Left forelimb (tissue), 1 donor: ENCODE results near the gene CSNK2B.
A peak's percentile ranks its signal among the peaks of the same experiment; 100 is the strongest.

Experiments
- DNase-seq: peaks from one replicate; pipeline ENCODE4 v3.0.0-alpha.2; 2018; ENCODE audit warnings: low spot score

Gene CSNK2B

DNA sequence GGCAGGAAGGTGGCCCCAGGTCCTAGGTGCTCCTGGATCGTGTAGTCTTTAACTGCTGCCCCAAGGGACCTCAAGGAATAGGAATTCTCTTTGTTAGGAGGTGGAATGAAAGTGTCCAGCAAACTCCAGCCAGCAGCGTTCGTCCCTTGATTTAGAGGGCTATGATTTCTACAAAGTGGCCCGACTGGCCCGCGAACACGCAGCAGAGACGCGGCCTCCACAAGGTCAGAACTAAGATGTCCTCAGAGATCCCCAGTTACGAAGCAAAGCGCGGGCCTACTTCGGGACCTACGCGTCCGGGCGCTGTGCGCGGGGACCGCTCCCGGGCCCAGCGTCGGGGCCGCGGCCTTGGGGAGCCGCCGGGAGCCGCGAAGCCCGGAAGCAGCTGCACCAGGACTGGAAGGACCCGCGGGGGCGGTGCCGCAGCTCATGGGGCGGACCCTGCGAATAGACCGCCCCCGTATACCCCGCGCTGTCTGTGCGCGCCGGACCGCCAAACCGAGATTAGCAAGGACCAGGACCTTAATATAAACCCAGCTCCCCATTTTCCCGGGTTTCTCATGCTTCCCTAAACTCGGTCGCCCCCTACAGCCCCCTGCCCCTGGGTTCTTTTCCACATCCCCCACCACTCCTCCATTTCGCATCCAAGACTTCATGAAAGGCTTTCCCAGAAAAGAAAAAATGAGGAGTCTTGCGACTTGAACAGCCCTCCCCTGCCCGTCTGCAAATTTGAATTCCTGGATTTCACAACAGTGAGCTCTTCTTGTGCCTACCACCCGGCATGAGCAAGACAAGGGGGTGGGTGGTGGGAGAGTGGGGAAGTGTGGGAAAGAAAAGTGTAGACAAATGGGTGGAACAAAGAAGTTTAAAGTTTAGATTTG, 5.3 kb upstream of the CSNK2B start, which contains the start of gene C6orf47:
Gene C6orf47 (minus strand): TSS at position 398 of the 881 bp plus-strand sequence. CDS start 831 bp downstream, outside the sequence.
- DNase-seq, result peak; percentile 91

- DNase-seq, result no peak
These were observed 4.4 kb upstream of the CSNK2B start for GRCh38 chr6:31661262-31662123.

DNA sequence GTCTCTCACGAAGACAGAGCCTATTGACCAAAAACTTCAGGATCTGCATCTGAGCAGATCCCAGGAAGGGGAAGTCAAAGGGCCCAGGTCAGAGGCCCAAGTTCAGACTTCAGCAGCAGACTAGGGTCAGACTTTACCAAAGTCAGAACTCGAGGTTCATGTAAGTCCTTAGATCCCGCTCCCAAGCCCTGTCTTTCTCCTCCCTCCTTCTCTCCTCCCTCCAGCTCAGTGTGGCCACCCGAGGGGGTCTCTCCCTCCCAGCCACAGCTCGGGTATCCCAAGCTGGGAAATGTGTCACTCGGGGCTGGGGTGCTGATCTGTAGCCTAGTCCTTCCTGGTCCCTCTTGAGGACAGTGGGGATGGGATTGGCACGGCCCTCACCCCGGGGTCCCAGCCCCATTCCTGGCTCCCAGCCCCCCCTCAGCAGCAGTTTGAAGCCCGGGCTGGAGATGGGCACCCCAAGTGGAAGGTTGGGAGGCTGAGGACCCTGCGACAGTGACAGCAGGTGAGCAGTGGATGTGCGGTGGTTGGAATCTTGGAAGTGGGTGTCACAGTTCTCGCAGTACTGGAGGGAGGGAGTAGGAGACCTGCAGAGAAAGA, 3.7 kb upstream of the CSNK2B start:
- no peak for DNase-seq

DNA sequence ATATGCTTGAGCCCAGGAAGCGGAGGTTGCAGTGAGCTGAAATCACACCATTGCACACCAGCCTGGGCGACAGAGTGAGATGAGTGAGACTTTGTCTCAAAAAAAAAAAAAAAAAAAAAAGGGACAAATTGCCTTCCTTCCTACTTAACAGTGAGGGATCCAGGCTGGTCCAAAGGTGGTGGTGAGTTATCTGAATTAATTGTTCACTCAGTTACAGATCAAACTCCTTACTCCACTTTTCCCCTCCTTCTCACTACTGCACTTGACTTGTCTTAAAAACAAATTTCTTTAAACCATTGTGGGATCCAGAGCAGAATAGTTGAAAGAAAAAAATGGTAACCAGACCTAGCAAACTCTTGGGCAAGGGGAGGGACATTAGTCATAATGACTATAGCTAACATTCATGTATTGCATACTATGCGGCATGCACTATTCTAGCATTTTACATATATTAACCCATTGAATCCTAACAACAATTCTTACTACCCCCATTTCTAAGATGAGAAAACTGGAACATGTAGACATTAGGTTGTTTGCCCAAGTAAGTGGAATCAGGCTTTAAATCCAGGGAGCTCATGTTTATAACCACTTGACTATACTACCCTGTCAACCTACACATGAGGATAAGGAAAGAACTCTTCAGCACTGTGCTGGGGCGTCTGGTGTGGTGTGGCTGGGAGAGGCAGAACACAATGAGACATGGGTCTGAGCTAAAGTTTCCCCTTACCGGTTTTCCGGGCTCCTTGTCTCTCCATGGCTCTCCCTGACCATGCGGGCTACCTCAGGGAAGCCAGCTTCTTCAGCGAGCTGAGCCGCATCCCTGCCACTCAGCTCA, 2.5 kb upstream of the CSNK2B start:
- no peak for DNase-seq

- no peak for DNase-seq
These were observed 1.7 kb upstream of the CSNK2B start for GRCh38 chr6:31663961-31664789.

DNA sequence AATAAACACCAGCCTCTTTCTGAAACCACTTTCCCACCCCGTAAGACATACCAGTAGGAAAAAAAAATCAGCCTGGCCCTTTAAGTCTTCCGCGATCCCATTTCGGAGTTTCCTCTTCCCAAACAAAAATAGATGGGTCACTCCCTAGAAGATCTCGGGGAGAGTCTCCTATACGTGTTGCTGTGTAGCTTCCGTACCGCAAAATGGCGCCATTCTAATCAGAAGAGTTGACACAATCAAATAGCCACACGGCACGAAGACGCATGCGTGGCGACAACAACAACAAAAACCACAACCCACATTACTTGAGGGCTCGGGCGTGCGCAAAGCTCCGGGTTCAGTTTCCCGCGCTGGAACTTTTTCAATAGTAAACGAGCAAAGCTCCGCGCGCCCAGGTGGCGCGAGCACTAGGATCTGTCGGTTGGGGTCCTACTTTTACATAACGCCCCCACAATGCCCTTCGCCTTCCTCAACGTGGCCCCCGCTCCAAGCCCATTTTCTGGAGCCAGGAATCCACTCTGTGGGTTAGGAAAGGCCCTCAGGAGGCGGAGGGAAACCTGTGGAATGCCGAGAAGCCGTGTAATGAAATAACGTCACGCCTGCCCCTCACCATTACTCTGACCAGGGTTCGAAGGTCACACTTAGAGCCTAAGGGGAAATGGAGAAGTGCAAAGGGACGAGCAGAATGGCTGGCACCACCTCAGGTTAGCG, 935 bp upstream of the CSNK2B start, which contains the start of gene GPANK1:
Gene GPANK1 (minus strand): TSS at position 208 of the 711 bp plus-strand sequence. CDS start 519 bp downstream, outside the sequence.
- peak; percentile 86 for DNase-seq

DNA sequence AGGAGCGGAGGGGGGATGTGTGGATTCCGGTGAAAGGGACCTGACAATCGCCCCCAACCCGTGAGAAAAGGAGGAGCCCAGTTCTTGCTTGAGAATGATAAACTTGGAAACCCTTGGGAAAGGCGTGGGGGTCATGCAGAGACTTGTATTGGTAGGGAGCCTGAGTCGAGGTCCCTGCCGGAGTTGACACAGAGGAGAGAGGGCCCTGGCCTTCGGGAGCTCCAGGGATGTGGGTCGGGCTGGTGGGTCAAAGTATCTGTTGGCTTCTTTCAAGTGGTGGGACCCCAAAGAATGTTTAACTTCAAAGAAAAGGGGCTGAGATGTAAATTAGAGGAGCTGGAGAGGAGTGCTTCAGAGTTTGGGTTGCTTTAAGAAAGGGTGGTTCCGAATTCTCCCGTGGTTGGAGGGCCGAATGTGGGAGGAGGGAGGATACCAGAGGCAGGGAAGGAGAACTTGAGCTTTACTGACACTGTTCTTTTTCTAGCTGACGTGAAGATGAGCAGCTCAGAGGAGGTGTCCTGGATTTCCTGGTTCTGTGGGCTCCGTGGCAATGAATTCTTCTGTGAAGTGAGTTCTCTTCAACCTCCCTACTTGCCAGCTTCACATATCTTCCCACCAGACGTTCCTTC, 571 bp downstream of the CSNK2B start:
- DNase-seq, result no peak

DNA sequence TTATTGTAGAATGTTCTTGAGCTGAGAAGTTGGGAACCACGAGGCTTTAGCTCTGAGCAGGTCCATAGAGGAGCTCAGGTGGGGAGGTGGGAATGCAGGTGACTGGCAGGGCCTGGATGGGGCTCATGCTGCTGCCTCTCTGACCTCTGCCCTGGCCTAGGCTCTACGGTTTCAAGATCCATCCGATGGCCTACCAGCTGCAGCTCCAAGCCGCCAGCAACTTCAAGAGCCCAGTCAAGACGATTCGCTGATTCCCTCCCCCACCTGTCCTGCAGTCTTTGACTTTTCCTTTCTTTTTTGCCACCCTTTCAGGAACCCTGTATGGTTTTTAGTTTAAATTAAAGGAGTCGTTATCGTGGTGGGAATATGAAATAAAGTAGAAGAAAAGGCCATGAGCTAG, 3.8 kb downstream of the CSNK2B start, which contains the start of gene LY6G5B:
Gene LY6G5B (plus strand): TSS at position 301 of the 400 bp plus-strand sequence. CDS start 975 bp downstream, outside the sequence.
- DNase-seq, result no peak

GRCh38 chr6:31676322-31676903, 10.5 kb downstream of the CSNK2B start:
- DNase-seq, result no peak

- no peak for DNase-seq
These were observed 11.0 kb downstream of the CSNK2B start for GRCh38 chr6:31676904-31677303.

DNA sequence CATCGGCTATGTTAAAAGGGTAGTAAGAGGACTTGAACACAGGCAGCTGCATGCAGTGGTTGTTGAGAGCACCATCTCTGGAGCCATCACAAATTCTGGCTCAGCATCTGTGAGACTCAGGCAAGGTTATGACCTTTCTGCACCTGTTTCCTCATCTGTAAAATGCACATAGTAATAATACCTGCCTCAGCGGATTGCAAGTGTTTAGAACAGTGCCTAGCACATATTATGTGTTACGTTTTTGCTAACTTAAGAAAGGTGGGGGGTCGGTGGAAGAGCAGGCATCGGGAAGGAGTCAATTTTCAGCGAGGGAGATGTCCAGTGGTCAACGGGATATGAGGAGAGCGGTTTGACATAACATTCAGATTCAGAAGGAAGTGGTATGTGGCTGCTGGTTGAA, 12.1 kb downstream of the CSNK2B start:
- DNase-seq, result no peak

- DNase-seq, result peak; percentile 84
These were observed 14.6 kb downstream of the CSNK2B start, which contains the start of gene LY6G5C for GRCh38 chr6:31680226-31681134. TSS of gene LY6G5C (minus strand) at chr6:31681067. CDS start at chr6:31680373, 694 bp downstream.

DNA sequence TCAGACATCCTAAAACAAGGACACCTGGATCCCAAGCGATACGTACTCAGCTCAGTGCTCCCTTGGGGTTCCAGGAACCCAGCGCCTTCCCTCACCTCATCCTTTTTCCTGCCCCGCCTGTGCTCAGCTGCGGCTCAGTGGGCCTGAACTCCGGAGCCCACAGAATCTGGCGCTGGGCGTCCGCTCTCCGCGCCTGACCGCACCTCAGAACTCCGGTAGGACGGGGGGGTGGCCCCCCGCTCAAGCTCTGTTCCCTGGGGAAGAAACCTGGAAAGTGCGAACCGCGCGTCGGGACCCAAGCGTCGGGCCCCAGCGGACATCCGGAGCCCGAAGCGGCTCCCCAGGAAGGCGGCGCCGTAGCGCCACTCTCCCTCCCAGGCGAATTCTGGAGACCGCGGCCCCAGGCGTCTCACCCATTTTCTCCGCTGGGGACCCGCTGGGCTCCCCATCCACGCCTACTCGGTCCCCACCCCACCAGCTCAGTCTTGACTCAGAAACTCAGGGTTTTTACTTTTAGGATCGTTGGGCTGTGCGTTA, 15.3 kb downstream of the CSNK2B start:
- DNase-seq, result no peak

GRCh38 chr6:31683591-31683990, 17.7 kb downstream of the CSNK2B start:
- DNase-seq, result no peak

DNA sequence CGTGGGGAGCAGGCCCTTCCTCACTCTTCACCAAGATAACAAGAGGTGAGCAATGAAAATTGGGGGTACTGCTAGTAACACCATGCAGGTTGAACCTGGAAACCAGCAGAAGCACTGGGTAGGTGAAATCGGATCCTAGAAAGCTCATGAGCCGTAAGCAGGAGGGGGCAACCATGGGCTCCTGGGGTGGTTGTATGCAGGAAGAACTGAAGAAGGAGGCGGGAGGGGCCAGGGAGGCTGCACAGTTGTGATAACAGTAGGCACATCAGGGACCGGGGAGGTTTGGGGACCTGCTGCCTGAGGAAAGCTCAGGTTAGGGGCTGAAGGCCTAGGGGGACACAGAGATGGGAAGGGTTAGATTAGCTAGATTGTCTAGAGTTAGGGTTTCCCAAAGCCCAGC, 20.6 kb downstream of the CSNK2B start:
- DNase-seq, result no peak

- no peak for DNase-seq
These were observed 21.4 kb downstream of the CSNK2B start for GRCh38 chr6:31687321-31687720.
